Left ventricle myocardium inferior (tissue), 1 donor: ENCODE measurements around the gene IQUB. TPM values are rescaled to one million over a fixed set of nuclear protein-coding genes. Genes with fewer than 3 reads are reported as not detected.
"Not testable (repeated sequence)": the region's sequence is repeated elsewhere in the genome, so short reads cannot be mapped to it uniquely, and the experiment has no call there.

Experiments used
- DNase-seq: peaks from one replicate; pipeline ENCODE4 v3.0.0-alpha.2; 2020
- H3K27ac ChIP-seq: fragments of 200-600 bp; replicated peaks from 2 replicates; pipeline ENCODE4 v1.8.0; 2021
- H3K27me3 ChIP-seq: fragments of 200-600 bp; 2 replicates; pipeline ENCODE4 v1.8.0; 2021; ENCODE audit warnings: low read depth
- H3K36me3 ChIP-seq: fragments of 200-600 bp; 2 replicates; pipeline ENCODE4 v1.8.0; 2021
- H3K4me1 ChIP-seq: fragments of 200-600 bp; 2 replicates; pipeline ENCODE4 v1.8.0; 2021
- H3K4me3 ChIP-seq: fragments of 200-600 bp; 2 replicates; pipeline ENCODE4 v1.8.0; 2021; ENCODE audit warnings: mild to moderate bottlenecking, moderate library complexity
- H3K9me3 ChIP-seq: fragments of 200-600 bp; replicated peaks from 2 replicates; pipeline ENCODE4 v1.8.0; 2021
- intact Hi-C: fragments of 100-400 bp; cut with micrococcal nuclease; formaldehyde crosslinking; loops from one replicate; pipeline ENCODE4 v1.11.0; 2022
- total RNA-seq: library from RNA; stranded (reverse); fragmentation: NEBNext Ultra II Directional; extraction: Animal tissue kit (Norgen Biotek cat#: 25700); gene quantifications from one replicate; pipeline ENCODE4 v1.2.1, GENCODE V29; 2021
- TF ChIP-seq, protein P1 (sequence below): fragments of 200-600 bp; IDR thresholded peaks from 2 replicates; pipeline ENCODE4 v1.8.0; 2021; ENCODE audit warnings: antibody characterized with exemption, mild to moderate bottlenecking, borderline replicate concordance
- donor health status: DM: no; HTN: yes; CAD: no; lungs with severe emphysema.

Gene IQUB
- total RNA-seq, 1 donor from 2014 or later = 0.38 TPM

DNA sequence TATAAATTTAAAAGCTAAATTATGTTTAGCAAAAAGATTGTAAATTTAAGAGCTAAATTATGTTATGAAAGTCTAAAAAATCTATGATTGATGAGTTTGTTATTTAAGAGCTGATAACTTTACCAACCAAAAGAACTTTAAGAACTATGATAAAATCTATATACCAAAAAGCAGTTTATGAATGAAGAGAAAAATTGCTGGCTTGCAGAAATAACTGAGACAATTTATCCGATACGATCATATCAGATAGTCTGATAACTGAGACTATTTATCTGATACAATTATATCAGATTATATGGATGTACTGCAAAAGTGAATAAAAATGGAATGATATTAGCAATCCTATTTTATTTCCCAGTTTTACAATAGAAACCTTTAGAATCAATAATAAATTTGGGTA is 50.2 kb downstream of the IQUB start:
- Histone ChIP-seq H3K27ac (no peak overlapping the region), H3K4me3 (no peak overlapping the region), H3K4me1 (no peaks in the 10 kb centered on the region), H3K9me3 (peaks cover under 1% of the 10 kb centered on the region), H3K27me3 (no peaks in the 10 kb centered on the region), H3K36me3 (no peaks in the 10 kb centered on the region)
- intact Hi-C loops = no loop called here
- TF ChIP-seq, protein P1, sequence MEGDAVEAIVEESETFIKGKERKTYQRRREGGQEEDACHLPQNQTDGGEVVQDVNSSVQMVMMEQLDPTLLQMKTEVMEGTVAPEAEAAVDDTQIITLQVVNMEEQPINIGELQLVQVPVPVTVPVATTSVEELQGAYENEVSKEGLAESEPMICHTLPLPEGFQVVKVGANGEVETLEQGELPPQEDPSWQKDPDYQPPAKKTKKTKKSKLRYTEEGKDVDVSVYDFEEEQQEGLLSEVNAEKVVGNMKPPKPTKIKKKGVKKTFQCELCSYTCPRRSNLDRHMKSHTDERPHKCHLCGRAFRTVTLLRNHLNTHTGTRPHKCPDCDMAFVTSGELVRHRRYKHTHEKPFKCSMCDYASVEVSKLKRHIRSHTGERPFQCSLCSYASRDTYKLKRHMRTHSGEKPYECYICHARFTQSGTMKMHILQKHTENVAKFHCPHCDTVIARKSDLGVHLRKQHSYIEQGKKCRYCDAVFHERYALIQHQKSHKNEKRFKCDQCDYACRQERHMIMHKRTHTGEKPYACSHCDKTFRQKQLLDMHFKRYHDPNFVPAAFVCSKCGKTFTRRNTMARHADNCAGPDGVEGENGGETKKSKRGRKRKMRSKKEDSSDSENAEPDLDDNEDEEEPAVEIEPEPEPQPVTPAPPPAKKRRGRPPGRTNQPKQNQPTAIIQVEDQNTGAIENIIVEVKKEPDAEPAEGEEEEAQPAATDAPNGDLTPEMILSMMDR = no peak
- no peak for DNase-seq

DNA sequence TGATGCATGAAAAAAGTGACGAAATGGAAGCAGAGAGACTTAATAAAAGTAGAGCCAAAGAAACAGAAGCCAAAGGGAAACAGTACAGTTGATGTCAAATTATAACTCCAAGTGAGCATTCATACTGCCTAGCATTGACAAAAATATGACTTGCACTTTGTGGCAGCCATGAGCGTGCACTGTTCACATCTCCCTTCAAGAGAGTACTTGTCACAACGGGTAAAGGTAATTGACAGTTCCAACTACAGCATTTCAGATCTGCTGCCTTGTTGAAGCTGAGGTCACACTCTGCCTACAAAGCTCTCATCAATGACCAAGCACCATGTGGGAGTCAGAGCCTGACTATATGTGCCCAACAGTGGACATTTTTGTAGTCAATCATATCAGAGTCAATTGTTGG is 54.3 kb downstream of the IQUB start:
- intact Hi-C loops = no loop called here
- no peak overlapping the region for H3K4me3 ChIP-seq
- no peaks in the 10 kb centered on the region for H3K4me1 ChIP-seq
- no peaks in the 10 kb centered on the region for H3K36me3 ChIP-seq
- no peak for DNase-seq
- TF ChIP-seq, protein P1 = no peak
- H3K27me3 ChIP-seq = no peaks in the 10 kb centered on the region
- H3K27ac ChIP-seq = no peak overlapping the region
- peaks cover 15% of the 10 kb centered on the region for H3K9me3 ChIP-seq

DNA sequence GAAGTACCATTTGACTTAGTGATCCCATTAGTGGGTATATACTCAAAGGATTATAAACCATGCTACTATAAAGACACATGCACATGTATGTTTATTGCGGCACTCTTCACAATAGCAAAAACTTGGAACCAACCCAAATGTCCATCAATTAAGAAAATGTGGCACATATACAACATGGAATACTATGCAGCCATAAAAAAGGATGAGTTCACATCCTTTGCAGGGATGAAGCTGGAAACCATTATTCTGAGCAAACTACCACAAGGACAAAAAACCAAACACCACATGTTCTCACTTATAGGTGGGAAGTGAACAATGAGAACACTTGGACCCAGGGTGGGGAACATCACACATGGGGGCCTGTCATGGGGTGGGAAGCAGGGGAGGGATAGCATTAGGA is 56.3 kb downstream of the IQUB start:
- H3K36me3 ChIP-seq, intact Hi-C loops, H3K4me1 ChIP-seq, H3K4me3 ChIP-seq, DNase-seq, H3K27ac ChIP-seq, H3K27me3 ChIP-seq: not testable (repeated sequence)
- H3K9me3 ChIP-seq = peaks cover 15% of the 10 kb centered on the region

DNA sequence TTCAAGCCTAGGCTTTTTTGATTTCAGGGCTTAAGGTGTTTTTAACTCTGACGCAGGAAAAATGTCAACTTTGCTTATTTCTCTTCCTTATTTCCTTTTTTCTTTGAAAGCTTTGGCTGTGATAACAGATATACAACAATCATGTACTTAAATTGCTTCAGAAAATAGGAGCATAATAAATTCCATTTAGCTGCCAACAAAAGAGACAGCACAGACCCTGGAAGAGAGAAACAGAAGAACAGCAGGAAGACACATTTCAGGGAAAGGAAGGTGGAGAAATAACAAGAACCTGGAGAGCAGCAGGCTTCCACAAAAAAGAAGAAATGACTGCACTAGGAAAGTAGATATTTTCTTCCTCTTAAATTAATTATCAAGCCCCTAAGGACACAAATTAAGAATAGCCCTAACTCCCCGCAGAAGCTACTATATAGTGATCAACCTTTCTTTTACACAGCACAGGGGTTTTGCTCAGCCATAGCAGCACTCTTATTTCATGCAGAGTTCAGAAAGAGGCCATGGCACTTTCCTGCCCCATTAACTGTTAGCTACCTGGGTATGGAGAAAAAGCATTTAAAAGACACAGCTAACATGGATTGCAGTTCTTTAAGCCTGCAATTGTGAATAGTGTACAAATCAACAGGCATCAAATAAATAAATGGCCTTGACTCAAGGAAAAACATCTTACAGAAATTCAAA is 61.5 kb downstream of the IQUB start:
- no peaks in the 10 kb centered on the region for H3K36me3 ChIP-seq
- H3K27ac ChIP-seq = no peak overlapping the region
- H3K9me3 ChIP-seq = peaks cover 11% of the 10 kb centered on the region
- TF ChIP-seq, protein P1 = no peak
- intact Hi-C loops = no loop called here
- H3K4me1 ChIP-seq = no peaks in the 10 kb centered on the region
- no peak overlapping the region for H3K4me3 ChIP-seq
- H3K27me3 ChIP-seq = no peaks in the 10 kb centered on the region
- DNase-seq = no peak

DNA sequence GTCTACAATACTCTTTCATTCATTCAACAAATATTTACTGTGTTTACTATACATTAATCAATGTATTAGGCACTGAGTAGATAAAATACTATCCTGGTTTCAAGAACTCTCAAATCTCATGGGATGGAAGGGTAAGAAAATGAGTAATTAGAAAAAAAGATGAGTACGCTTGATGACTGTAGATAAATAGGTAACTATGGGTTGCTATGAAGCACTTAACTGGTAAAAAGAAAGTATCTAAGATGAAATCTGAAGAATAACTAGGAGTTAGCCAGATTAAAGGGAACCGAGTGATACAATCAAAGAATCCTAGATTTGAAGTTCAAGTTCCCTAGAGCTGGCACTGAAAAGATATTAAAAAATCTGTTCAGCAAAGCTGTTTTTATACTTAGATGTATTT is 62.1 kb downstream of the IQUB start:
- H3K4me3 ChIP-seq = no peak overlapping the region

DNA sequence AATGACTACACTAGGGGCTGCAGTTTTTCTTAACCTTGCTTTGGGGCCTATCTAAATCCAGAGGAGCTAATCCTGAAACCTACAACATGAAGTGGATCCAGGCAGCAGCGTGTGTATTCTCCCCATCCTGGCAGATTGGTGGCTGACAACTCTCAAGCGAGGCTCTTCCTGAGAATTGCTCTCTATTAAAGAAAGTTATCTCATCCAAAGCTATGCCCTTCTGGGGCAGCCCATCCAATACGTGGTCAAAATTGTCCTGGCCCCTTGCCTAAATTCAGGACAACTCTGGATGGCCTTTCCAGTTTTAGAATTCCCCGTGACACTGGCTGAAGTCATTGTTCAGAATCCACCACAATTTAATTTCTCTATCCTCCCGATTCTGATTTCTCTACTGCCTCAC is 66.1 kb downstream of the IQUB start:
- Histone ChIP-seq H3K9me3 (no peaks in the 10 kb centered on the region), H3K27ac (no peak overlapping the region), H3K4me1 (no peaks in the 10 kb centered on the region), H3K4me3 (no peak overlapping the region), H3K27me3 (no peaks in the 10 kb centered on the region), H3K36me3 (no peaks in the 10 kb centered on the region)
- TF ChIP-seq, protein P1 = no peak
- intact Hi-C loops = no loop called here
- no peak for DNase-seq

More for the DNA sequence above, 62.1 kb downstream of the IQUB start:
- TF ChIP-seq, protein P1 = no peak
- no peaks in the 10 kb centered on the region for H3K4me1 ChIP-seq
- intact Hi-C loops = no loop called here
- peaks cover 10% of the 10 kb centered on the region for H3K9me3 ChIP-seq
- no peak for DNase-seq
- no peaks in the 10 kb centered on the region for H3K27me3 ChIP-seq
- no peaks in the 10 kb centered on the region for H3K36me3 ChIP-seq
- no peak overlapping the region for H3K27ac ChIP-seq
